ENCODE measurements around the gene ASNSD1. TPM values are rescaled to one million over a fixed set of nuclear protein-coding genes. Genes with fewer than 3 reads are reported as not detected.

Gene ASNSD1
- total RNA-seq, 1 donor from 2014 or later = 31.7 TPM

DNA sequence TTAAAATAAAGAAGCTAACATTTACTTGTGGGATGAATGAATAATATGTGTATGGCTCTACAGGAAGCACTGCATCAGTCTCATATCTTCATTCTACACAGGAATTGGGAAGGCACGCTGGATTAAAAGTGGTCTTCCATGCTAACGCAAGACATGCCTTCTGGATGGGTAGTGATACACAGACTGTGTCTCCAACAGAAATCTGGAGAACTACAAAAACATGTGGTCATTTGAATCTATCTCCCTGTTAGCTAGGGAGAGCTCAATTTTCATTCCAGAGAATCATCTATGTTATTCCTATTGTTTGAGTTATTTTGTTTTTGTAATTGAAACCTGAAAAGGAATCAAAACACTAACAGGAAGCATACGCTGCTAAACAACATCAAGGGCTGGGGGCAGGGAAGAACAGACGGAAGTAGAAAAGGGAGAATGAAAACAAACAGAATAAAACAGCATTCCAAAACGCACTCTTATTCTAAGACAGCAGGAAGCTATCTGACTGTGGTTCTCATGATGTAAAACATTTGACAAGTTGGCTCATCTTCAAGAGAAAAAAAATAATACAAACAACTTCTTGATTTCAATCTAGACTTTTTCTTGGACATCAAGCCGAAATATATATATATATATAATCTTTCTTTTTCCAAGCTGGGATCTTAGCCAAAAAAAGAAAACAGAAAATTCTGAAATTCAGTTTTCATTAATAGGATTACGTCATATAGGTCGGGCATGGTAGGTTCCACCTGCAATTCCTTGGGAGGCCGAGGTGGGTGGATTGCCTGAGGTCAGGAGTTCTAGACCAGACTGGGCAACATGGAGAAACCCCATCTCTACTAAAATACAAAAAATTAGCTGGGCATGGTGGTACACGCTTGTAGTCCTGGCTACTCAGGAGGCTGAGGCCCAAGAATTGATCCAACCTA, 31.5 kb upstream of the ASNSD1 start:
- Histone ChIP-seq H3K9ac (ENCODE audit: low read length) (no peak overlapping the region), H3K27ac (ENCODE audit: low read depth, low read length) (no peak overlapping the region), H4K20me1 (ENCODE audit: insufficient read depth, low read length) (no peaks in the 10 kb centered on the region), H3K4me3 (ENCODE audit: insufficient read depth, low read depth, low read length) (no peak overlapping the region), H3K4me1 (ENCODE audit: insufficient read depth, low read length) (no peaks in the 10 kb centered on the region), H3K79me2 (ENCODE audit: insufficient read depth, low read length) (no peaks in the 10 kb centered on the region), H3K36me3 (ENCODE audit: insufficient read depth, low read length) (no peaks in the 10 kb centered on the region), H3K9me3 (ENCODE audit: insufficient read depth, low read depth, low read length) (no peaks in the 10 kb centered on the region), H2AFZ (ENCODE audit: low read depth, low read length) (no peak overlapping the region), H3K4me2 (ENCODE audit: low read length) (no peak overlapping the region), H3K27me3 (ENCODE audit: insufficient read depth, low read length) (no peaks in the 10 kb centered on the region)
- Mint-ChIP-seq H3K27me3 (ENCODE audit: low read depth, unreplicated experiment) (no peaks in the 10 kb centered on the region), H3K9me3 (ENCODE audit: unreplicated experiment) (no peaks in the 10 kb centered on the region), H3K27ac (ENCODE audit: unreplicated experiment) (no peak overlapping the region), H3K4me3 (ENCODE audit: unreplicated experiment) (no peak overlapping the region), H3K36me3 (ENCODE audit: low read depth, unreplicated experiment) (no peaks in the 10 kb centered on the region), H3K4me1 (ENCODE audit: low read depth, unreplicated experiment) (peaks cover 4% of the 10 kb centered on the region)
- no peak for FAIRE-seq
- no peak for DNase-seq (ENCODE audit: low read depth)
- TF ChIP-seq, protein P1, sequence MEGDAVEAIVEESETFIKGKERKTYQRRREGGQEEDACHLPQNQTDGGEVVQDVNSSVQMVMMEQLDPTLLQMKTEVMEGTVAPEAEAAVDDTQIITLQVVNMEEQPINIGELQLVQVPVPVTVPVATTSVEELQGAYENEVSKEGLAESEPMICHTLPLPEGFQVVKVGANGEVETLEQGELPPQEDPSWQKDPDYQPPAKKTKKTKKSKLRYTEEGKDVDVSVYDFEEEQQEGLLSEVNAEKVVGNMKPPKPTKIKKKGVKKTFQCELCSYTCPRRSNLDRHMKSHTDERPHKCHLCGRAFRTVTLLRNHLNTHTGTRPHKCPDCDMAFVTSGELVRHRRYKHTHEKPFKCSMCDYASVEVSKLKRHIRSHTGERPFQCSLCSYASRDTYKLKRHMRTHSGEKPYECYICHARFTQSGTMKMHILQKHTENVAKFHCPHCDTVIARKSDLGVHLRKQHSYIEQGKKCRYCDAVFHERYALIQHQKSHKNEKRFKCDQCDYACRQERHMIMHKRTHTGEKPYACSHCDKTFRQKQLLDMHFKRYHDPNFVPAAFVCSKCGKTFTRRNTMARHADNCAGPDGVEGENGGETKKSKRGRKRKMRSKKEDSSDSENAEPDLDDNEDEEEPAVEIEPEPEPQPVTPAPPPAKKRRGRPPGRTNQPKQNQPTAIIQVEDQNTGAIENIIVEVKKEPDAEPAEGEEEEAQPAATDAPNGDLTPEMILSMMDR (IDR thresholded peaks at IDR 0.05; ENCODE audit: insufficient read depth, low read depth, low read length) = no peak
- no peak for TF ChIP-seq EZH2 (IDR thresholded peaks at IDR 0.05; ENCODE audit: insufficient read depth, low read length)

DNA sequence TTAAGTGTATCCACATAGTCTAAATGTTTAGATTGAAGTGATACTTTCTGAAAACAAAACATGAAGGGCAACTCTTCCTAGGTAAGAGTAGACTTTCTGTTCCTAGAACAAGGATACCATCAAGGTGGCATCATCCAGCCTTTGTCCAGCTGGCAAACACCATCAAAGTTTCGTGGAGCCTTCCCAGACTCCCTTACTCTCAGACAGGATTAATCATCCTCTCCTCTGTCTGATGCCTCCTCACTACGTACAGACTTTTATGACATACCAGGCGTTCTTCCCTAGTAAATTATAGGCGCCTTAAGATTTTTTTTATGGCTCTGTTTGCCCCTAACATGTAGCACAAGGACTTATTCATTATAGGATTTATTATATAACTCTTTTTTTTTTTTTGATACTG, 29.4 kb upstream of the ASNSD1 start:
- peak overlapping the region; percentile 77 for H3K27ac Mint-ChIP-seq (ENCODE audit: unreplicated experiment)
- TF ChIP-seq, protein P1 (IDR thresholded peaks at IDR 0.05; ENCODE audit: insufficient read depth, low read depth, low read length) = no peak
- no peak for TF ChIP-seq EZH2 (IDR thresholded peaks at IDR 0.05; ENCODE audit: insufficient read depth, low read length)
- Histone ChIP-seq H3K4me1 (ENCODE audit: insufficient read depth, low read length) (no peaks in the 10 kb centered on the region), H3K27me3 (ENCODE audit: insufficient read depth, low read length) (no peaks in the 10 kb centered on the region), H3K4me2 (ENCODE audit: low read length) (no peak overlapping the region), H3K79me2 (ENCODE audit: insufficient read depth, low read length) (no peaks in the 10 kb centered on the region), H4K20me1 (ENCODE audit: insufficient read depth, low read length) (no peaks in the 10 kb centered on the region), H3K9me3 (ENCODE audit: insufficient read depth, low read depth, low read length) (no peaks in the 10 kb centered on the region), H3K36me3 (ENCODE audit: insufficient read depth, low read length) (no peaks in the 10 kb centered on the region), H3K9ac (ENCODE audit: low read length) (no peak overlapping the region), H2AFZ (ENCODE audit: low read depth, low read length) (no peak overlapping the region), H3K4me3 (ENCODE audit: insufficient read depth, low read depth, low read length) (no peak overlapping the region), H3K27ac (ENCODE audit: low read depth, low read length) (no peak overlapping the region)
- FAIRE-seq = no peak
- no peaks in the 10 kb centered on the region for H3K9me3 Mint-ChIP-seq (ENCODE audit: unreplicated experiment)
- no peaks in the 10 kb centered on the region for H3K36me3 Mint-ChIP-seq (ENCODE audit: low read depth, unreplicated experiment)
- H3K4me1 Mint-ChIP-seq (ENCODE audit: low read depth, unreplicated experiment) = peaks cover 4% of the 10 kb centered on the region
- no peak for DNase-seq (ENCODE audit: low read depth)
- H3K4me3 Mint-ChIP-seq (ENCODE audit: unreplicated experiment) = no peak overlapping the region
- H3K27me3 Mint-ChIP-seq (ENCODE audit: low read depth, unreplicated experiment) = no peaks in the 10 kb centered on the region

DNA sequence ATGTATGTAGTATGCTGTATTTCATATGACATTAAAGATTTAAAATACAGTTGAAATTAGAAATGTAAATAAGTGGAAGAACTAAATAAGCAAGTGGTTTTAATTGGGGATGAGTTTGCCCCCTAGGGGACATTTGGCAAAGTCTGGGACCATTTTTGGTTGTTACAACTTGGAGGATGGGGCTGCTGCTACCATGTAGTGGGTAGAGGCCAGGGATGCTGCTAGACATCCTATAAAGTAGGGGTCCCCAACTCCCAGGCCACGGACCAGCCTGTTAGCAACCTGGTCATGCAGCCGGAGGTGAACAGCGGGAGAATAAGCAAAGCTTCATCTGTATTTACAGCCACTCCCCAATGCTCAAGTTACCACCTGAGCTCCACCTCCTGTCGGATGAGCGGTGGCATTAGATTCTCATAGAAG, 27.9 kb upstream of the ASNSD1 start:
- Mint-ChIP-seq H3K9me3 (ENCODE audit: unreplicated experiment) (no peaks in the 10 kb centered on the region), H3K27ac (ENCODE audit: unreplicated experiment) (no peak overlapping the region), H3K36me3 (ENCODE audit: low read depth, unreplicated experiment) (no peaks in the 10 kb centered on the region), H3K4me3 (ENCODE audit: unreplicated experiment) (no peak overlapping the region), H3K27me3 (ENCODE audit: low read depth, unreplicated experiment) (no peaks in the 10 kb centered on the region), H3K4me1 (ENCODE audit: low read depth, unreplicated experiment) (peaks cover 4% of the 10 kb centered on the region)
- H3K9me3 ChIP-seq (ENCODE audit: insufficient read depth, low read depth, low read length) = no peaks in the 10 kb centered on the region
- H3K27ac ChIP-seq (ENCODE audit: low read depth, low read length) = no peak overlapping the region
- DNase-seq (ENCODE audit: low read depth) = no peak
- H4K20me1 ChIP-seq (ENCODE audit: insufficient read depth, low read length) = no peaks in the 10 kb centered on the region
- FAIRE-seq = no peak
- H3K36me3 ChIP-seq (ENCODE audit: insufficient read depth, low read length) = no peaks in the 10 kb centered on the region
- TF ChIP-seq, protein P1 (IDR thresholded peaks at IDR 0.05; ENCODE audit: insufficient read depth, low read depth, low read length) = no peak
- TF ChIP-seq EZH2 (IDR thresholded peaks at IDR 0.05; ENCODE audit: insufficient read depth, low read length) = no peak
- no peaks in the 10 kb centered on the region for H3K27me3 ChIP-seq (ENCODE audit: insufficient read depth, low read length)
- H2AFZ ChIP-seq (ENCODE audit: low read depth, low read length) = no peak overlapping the region
- H3K4me1 ChIP-seq (ENCODE audit: insufficient read depth, low read length) = no peaks in the 10 kb centered on the region
- no peaks in the 10 kb centered on the region for H3K79me2 ChIP-seq (ENCODE audit: insufficient read depth, low read length)
- H3K4me2 ChIP-seq (ENCODE audit: low read length) = no peak overlapping the region
- H3K4me3 ChIP-seq (ENCODE audit: insufficient read depth, low read depth, low read length) = no peak overlapping the region
- no peak overlapping the region for H3K9ac ChIP-seq (ENCODE audit: low read length)

Data from astrocyte (in vitro differentiated cells and primary cell).